KMS-11 (cell line): ENCODE results near the gene LEFTY2.
"Not testable (repeated sequence)": the region's sequence is repeated elsewhere in the genome, so short reads cannot be mapped to it uniquely, and the experiment has no call there.

Source experiments
- H2AFZ ChIP-seq: fragments of 200-600 bp; sonication (generic); 2 replicates; pipeline ENCODE4 v1.6.1; 2016; ENCODE audit warnings: antibody characterized with exemption, mixed run types, low read depth
- H3K27ac ChIP-seq: fragments of 200-600 bp; sonication (generic); 2 replicates; pipeline ENCODE4 v1.6.1; 2016; ENCODE audit warnings: mild to moderate bottlenecking, mixed run types
- H3K27me3 ChIP-seq: fragments of 200-600 bp; sonication (generic); 2 replicates; pipeline ENCODE4 v1.6.1; 2017; ENCODE audit warnings: mild to moderate bottlenecking, low read depth, mixed run types, moderate library complexity; ENCODE audit not compliant: insufficient read depth
- H3K36me3 ChIP-seq: fragments of 200-600 bp; sonication (generic); 2 replicates; pipeline ENCODE4 v1.6.1; 2017; ENCODE audit warnings: mild to moderate bottlenecking, mixed run types; ENCODE audit not compliant: insufficient read depth
- H3K4me1 ChIP-seq: fragments of 200-600 bp; sonication (generic); 2 replicates; pipeline ENCODE4 v1.6.1; 2016; ENCODE audit warnings: mild to moderate bottlenecking, low read depth, mixed run types; ENCODE audit not compliant: poor library complexity, severe bottlenecking
- H3K4me2 ChIP-seq: fragments of 200-600 bp; sonication (generic); 2 replicates; pipeline ENCODE4 v1.7.0; 2016; ENCODE audit warnings: mild to moderate bottlenecking, mixed run types
- H3K4me3 ChIP-seq: fragments of 200-600 bp; sonication (generic); IDR thresholded peaks from 2 replicates; pipeline ENCODE4 v1.6.1; 2017; ENCODE audit warnings: low read depth, low read length, mixed read lengths; ENCODE audit not compliant: insufficient read depth
- H3K79me2 ChIP-seq: fragments of 200-600 bp; sonication (generic); 2 replicates; pipeline ENCODE4 v1.6.1; 2016; ENCODE audit warnings: low read depth, mixed run types; ENCODE audit not compliant: insufficient read depth
- H3K9ac ChIP-seq: fragments of 200-600 bp; sonication (generic); 2 replicates; pipeline ENCODE4 v1.6.1; 2016; ENCODE audit warnings: mild to moderate bottlenecking, mixed run types
- H4K20me1 ChIP-seq: fragments of 200-600 bp; sonication (generic); 2 replicates; pipeline ENCODE4 v1.6.1; 2016; ENCODE audit warnings: mild to moderate bottlenecking, mixed run types; ENCODE audit not compliant: insufficient read depth
- CTCF ChIP-seq: fragments of 200-600 bp; sonication (generic); conservative IDR thresholded peaks from 2 replicates; pipeline ENCODE4 v1.6.1; 2017; ENCODE audit warnings: low read depth, mild to moderate bottlenecking, antibody characterized with exemption, low read length, moderate library complexity, mixed read lengths

The LEFTY2 gene

GRCh38 chr1:225974454-225974853 lies 33.4 kb upstream of the LEFTY2 start:
- Histone ChIP-seq H3K4me3 (no peak overlapping the region), H3K27me3 (no peaks in the 10 kb centered on the region), H3K36me3 (no peaks in the 10 kb centered on the region), H2AFZ (no peak overlapping the region), H3K79me2 (no peaks in the 10 kb centered on the region), H3K4me2 (no peak overlapping the region), H3K9ac (no peak overlapping the region), H3K4me1 (peaks cover 6% of the 10 kb centered on the region), H4K20me1 (no peaks in the 10 kb centered on the region), H3K27ac (no peak overlapping the region)
- TF ChIP-seq CTCF, result no peak

- Histone ChIP-seq H3K36me3 (no peaks in the 10 kb centered on the region), H3K79me2 (no peaks in the 10 kb centered on the region), H2AFZ (no peak overlapping the region), H4K20me1 (no peaks in the 10 kb centered on the region), H3K4me1 (peaks cover 6% of the 10 kb centered on the region), H3K9ac (no peak overlapping the region), H3K4me2 (no peak overlapping the region), H3K27me3 (no peaks in the 10 kb centered on the region), H3K27ac (no peak overlapping the region), H3K4me3 (no peak overlapping the region)
- TF ChIP-seq CTCF, result no peak
These were observed 32.1 kb upstream of the LEFTY2 start for GRCh38 chr1:225973158-225973557.

- TF ChIP-seq CTCF, result no peak
- no peak overlapping the region for H3K4me2 ChIP-seq
These were observed 31.5 kb upstream of the LEFTY2 start for GRCh38 chr1:225972344-225973152.

GRCh38 chr1:225970592-225971157 lies 29.7 kb upstream of the LEFTY2 start:
- H3K4me2 ChIP-seq, H3K79me2 ChIP-seq, H3K9ac ChIP-seq, H2AFZ ChIP-seq, H3K27ac ChIP-seq, H3K36me3 ChIP-seq, H4K20me1 ChIP-seq, H3K4me3 ChIP-seq, H3K4me1 ChIP-seq, H3K27me3 ChIP-seq: not testable (repeated sequence)

More at GRCh38 chr1:225972344-225973152, 31.5 kb upstream of the LEFTY2 start:
- Histone ChIP-seq H3K27ac (no peak overlapping the region), H3K79me2 (no peaks in the 10 kb centered on the region), H3K27me3 (no peaks in the 10 kb centered on the region), H3K4me1 (peaks cover 6% of the 10 kb centered on the region), H3K4me3 (no peak overlapping the region), H4K20me1 (no peaks in the 10 kb centered on the region), H2AFZ (no peak overlapping the region), H3K36me3 (no peaks in the 10 kb centered on the region), H3K9ac (no peak overlapping the region)

- not testable (repeated sequence) for H3K27me3 ChIP-seq, H3K4me2 ChIP-seq, H3K9ac ChIP-seq, H4K20me1 ChIP-seq, H3K4me1 ChIP-seq, H3K27ac ChIP-seq, H2AFZ ChIP-seq, H3K79me2 ChIP-seq, H3K36me3 ChIP-seq, H3K4me3 ChIP-seq
These were observed 28.7 kb upstream of the LEFTY2 start for GRCh38 chr1:225969751-225970150.
